Type B pancreatic cell (in vitro differentiated cells): ENCODE data around the gene MED29. TPM values are rescaled to one million over a fixed set of nuclear protein-coding genes. Genes with fewer than 3 reads are reported as not detected.
A peak's percentile ranks its signal among the peaks of the same experiment; 100 is the strongest.

Source experiments
- DNase-seq: peaks from one replicate; pipeline ENCODE4 v3.0.0; 2021; ENCODE audit warnings: mixed read lengths; ENCODE audit not compliant: unreplicated experiment; ENCODE audit errors: extremely low spot score
- H3K27ac Mint-ChIP-seq: 2 replicates; pipeline ENCODE4 v1.8.0; 2021; ENCODE audit warnings: mild to moderate bottlenecking, mixed read lengths
- H3K27me3 Mint-ChIP-seq: 2 replicates; pipeline ENCODE4 v1.8.0; 2021; ENCODE audit warnings: mixed read lengths
- H3K36me3 Mint-ChIP-seq: 2 replicates; pipeline ENCODE4 v1.8.0; 2021; ENCODE audit warnings: mixed read lengths
- H3K4me1 Mint-ChIP-seq: one replicate; pipeline ENCODE4 v1.8.0; 2021; ENCODE audit warnings: mixed read lengths; ENCODE audit not compliant: unreplicated experiment
- H3K4me3 Mint-ChIP-seq: 2 replicates; pipeline ENCODE4 v1.8.0; 2021; ENCODE audit warnings: mild to moderate bottlenecking, mixed read lengths
- H3K9me3 Mint-ChIP-seq: 2 replicates; pipeline ENCODE4 v1.8.0; 2021; ENCODE audit warnings: mixed read lengths
- CTCF ChIP-seq: fragments of 200-600 bp; sonication (generic); conservative IDR thresholded peaks from 2 replicates; pipeline ENCODE4 v1.5.0; 2021; ENCODE audit warnings: antibody characterized with exemption, mild to moderate bottlenecking
- total RNA-seq: library from RNA; stranded (reverse); gene quantifications from 2 replicates; pipeline ENCODE4 v1.2.1, GENCODE V29; 2021; ENCODE audit warnings: low replicate concordance

The MED29 gene
- total RNA-seq, 1 donor from 2014 or later, result 40.8 TPM

GRCh38 chr19:39347332-39348164, 43.6 kb upstream of the MED29 start:
- Mint-ChIP-seq H3K9me3 (no peaks in the 10 kb centered on the region), H3K27me3 (no peaks in the 10 kb centered on the region), H3K4me3 (no peak overlapping the region), H3K36me3 (peaks cover 39% of the 10 kb centered on the region), H3K27ac (peak overlapping the region; percentile 8), H3K4me1 (peaks cover 57% of the 10 kb centered on the region)
- no peak for TF ChIP-seq CTCF
- DNase-seq, result no peak

- H3K9me3 Mint-ChIP-seq, result no peaks in the 10 kb centered on the region
- peaks cover 44% of the 10 kb centered on the region for H3K4me1 Mint-ChIP-seq
These were observed 41.9 kb upstream of the MED29 start for GRCh38 chr19:39349326-39349725.

GRCh38 chr19:39350156-39350555, 41.0 kb upstream of the MED29 start:
- peaks cover 36% of the 10 kb centered on the region for H3K4me1 Mint-ChIP-seq
- H3K4me3 Mint-ChIP-seq, result no peak overlapping the region
- peaks cover 35% of the 10 kb centered on the region for H3K36me3 Mint-ChIP-seq
- TF ChIP-seq CTCF, result no peak
- no peaks in the 10 kb centered on the region for H3K27me3 Mint-ChIP-seq
- no peak for DNase-seq
- no peaks in the 10 kb centered on the region for H3K9me3 Mint-ChIP-seq
- no peak overlapping the region for H3K27ac Mint-ChIP-seq

More at GRCh38 chr19:39349326-39349725, 41.9 kb upstream of the MED29 start:
- peaks cover 40% of the 10 kb centered on the region for H3K36me3 Mint-ChIP-seq
- H3K27me3 Mint-ChIP-seq, result no peaks in the 10 kb centered on the region
- no peak overlapping the region for H3K4me3 Mint-ChIP-seq
- DNase-seq, result no peak
- no peak for TF ChIP-seq CTCF
- H3K27ac Mint-ChIP-seq, result no peak overlapping the region

- no peak overlapping the region for H3K27ac Mint-ChIP-seq
- H3K36me3 Mint-ChIP-seq, result peaks cover 32% of the 10 kb centered on the region
- no peak for TF ChIP-seq CTCF
- no peak overlapping the region for H3K4me3 Mint-ChIP-seq
- no peak for DNase-seq
- no peaks in the 10 kb centered on the region for H3K9me3 Mint-ChIP-seq
- no peaks in the 10 kb centered on the region for H3K27me3 Mint-ChIP-seq
- H3K4me1 Mint-ChIP-seq, result peaks cover 21% of the 10 kb centered on the region
These were observed 39.6 kb upstream of the MED29 start for GRCh38 chr19:39351537-39352064.

GRCh38 chr19:39352381-39353255, 38.6 kb upstream of the MED29 start:
- Mint-ChIP-seq H3K27ac (no peak overlapping the region), H3K36me3 (peaks cover 36% of the 10 kb centered on the region), H3K27me3 (no peaks in the 10 kb centered on the region), H3K4me3 (peak overlapping the region; percentile 14), H3K4me1 (peaks cover 15% of the 10 kb centered on the region), H3K9me3 (no peaks in the 10 kb centered on the region)
- no peak for DNase-seq
- no peak for TF ChIP-seq CTCF
